Measurements from ENCODE around the gene NLRC3. TPM values are rescaled to one million over a fixed set of nuclear protein-coding genes. Genes with fewer than 3 reads are reported as not detected.
"Not testable (repeated sequence)": the region's sequence is repeated elsewhere in the genome, so short reads cannot be mapped to it uniquely, and the experiment has no call there.

NLRC3 gene
- total RNA-seq, 1 donor from 2014 or later: 0.41 TPM

- DNase-seq (ENCODE audit: low spot score in 2 of 2) (no peak), FAIRE-seq (no peak)
Measured at GRCh38 chr16:3520841-3521240, 56.4 kb downstream of the NLRC3 start.

- DNase-seq (ENCODE audit: low spot score in 2 of 2) (no peak), FAIRE-seq (no peak)
Measured at GRCh38 chr16:3520413-3520812, 56.8 kb downstream of the NLRC3 start.

- FAIRE-seq: no peak
- DNase-seq (ENCODE audit: low spot score in 2 of 2): no peak
Measured at GRCh38 chr16:3519581-3519980, 57.6 kb downstream of the NLRC3 start.

- FAIRE-seq: no peak
- no peak for DNase-seq (ENCODE audit: low spot score in 2 of 2)
Measured at GRCh38 chr16:3518986-3519348, 58.2 kb downstream of the NLRC3 start.

GRCh38 chr16:3518292-3518985 lies 58.8 kb downstream of the NLRC3 start:
- DNase-seq (ENCODE audit: low spot score in 2 of 2) (no peak), FAIRE-seq (no peak)

- no peak for FAIRE-seq
- DNase-seq (ENCODE audit: low spot score in 2 of 2): no peak
Measured at GRCh38 chr16:3515897-3516296, 61.3 kb downstream of the NLRC3 start.

GRCh38 chr16:3514621-3515020 lies 62.6 kb downstream of the NLRC3 start:
- FAIRE-seq (no peak), DNase-seq (ENCODE audit: low spot score in 2 of 2) (no peak)

- DNase-seq (ENCODE audit: low spot score in 2 of 2) (no peak), FAIRE-seq (no peak)
Measured at GRCh38 chr16:3513892-3514583, 63.2 kb downstream of the NLRC3 start.

- FAIRE-seq: no peak
- DNase-seq (ENCODE audit: low spot score in 2 of 2): no peak
Measured at GRCh38 chr16:3511286-3512180, 65.7 kb downstream of the NLRC3 start.

GRCh38 chr16:3510416-3510815 lies 66.8 kb downstream of the NLRC3 start:
- DNase-seq (ENCODE audit: low spot score in 2 of 2) (no peak), FAIRE-seq (no peak)

- no peak for FAIRE-seq
- no peak for DNase-seq (ENCODE audit: low spot score in 2 of 2)
Measured at GRCh38 chr16:3509470-3509928, 67.7 kb downstream of the NLRC3 start.

- DNase-seq (ENCODE audit: low spot score in 2 of 2): no peak
- FAIRE-seq: no peak
Measured at GRCh38 chr16:3508736-3509135, 68.5 kb downstream of the NLRC3 start.

GRCh38 chr16:3503523-3503922 lies 73.7 kb downstream of the NLRC3 start:
- DNase-seq (ENCODE audit: low spot score in 2 of 2): no peak

GRCh38 chr16:3501783-3502400 lies 75.3 kb downstream of the NLRC3 start:
- DNase-seq (ENCODE audit: low spot score in 2 of 2): no peak
- no peak for FAIRE-seq

More at GRCh38 chr16:3503523-3503922, 73.7 kb downstream of the NLRC3 start:
- no peak for FAIRE-seq

GRCh38 chr16:3501412-3501761 lies 75.8 kb downstream of the NLRC3 start:
- not testable (repeated sequence) for FAIRE-seq; DNase-seq (ENCODE audit: low spot score in 2 of 2)

GRCh38 chr16:3498988-3499387 lies 78.2 kb downstream of the NLRC3 start:
- DNase-seq (ENCODE audit: low spot score in 2 of 2) (no peak), FAIRE-seq (no peak)

- no peak for DNase-seq (ENCODE audit: low spot score in 2 of 2)
- no peak for FAIRE-seq
Measured at GRCh38 chr16:3497771-3498170, 79.4 kb downstream of the NLRC3 start.

GRCh38 chr16:3496386-3496785 lies 80.8 kb downstream of the NLRC3 start:
- FAIRE-seq: no peak
- no peak for DNase-seq (ENCODE audit: low spot score in 2 of 2)

- no peak for FAIRE-seq
- no peak for DNase-seq (ENCODE audit: low spot score in 2 of 2)
Measured at GRCh38 chr16:3495176-3495575, 82.0 kb downstream of the NLRC3 start, which contains the start of gene C16orf90. Gene C16orf90, minus strand, starts transcription at chr16:3495489. Its CDS starts 68 bp downstream, at chr16:3495421.

GRCh38 chr16:3494386-3494973 lies 82.7 kb downstream of the NLRC3 start:
- FAIRE-seq: no peak
- no peak for DNase-seq (ENCODE audit: low spot score in 2 of 2)

All from frontal cortex (tissue), 4 donors.